Right ventricle myocardium inferior (tissue), 1 donor: ENCODE data around the gene PRRC2B. TPM values are rescaled to one million over a fixed set of nuclear protein-coding genes. Genes with fewer than 3 reads are reported as not detected.
A peak's percentile ranks its signal among the peaks of the same experiment; 100 is the strongest.
"Not testable (repeated sequence)": the region's sequence is repeated elsewhere in the genome, so short reads cannot be mapped to it uniquely, and the experiment has no call there.

ENCODE experiments used
- ATAC-seq: fragments of 200-7000 bp; cut with Tn5 transposase; one replicate; pipeline ENCODE4 v1.9.1; 2020; ENCODE audit warnings: mild to moderate bottlenecking, moderate library complexity
- DNase-seq: peaks from one replicate; pipeline ENCODE4 v3.0.0; 2021; ENCODE audit errors: missing footprints
- intact Hi-C: fragments of 100-400 bp; cut with DNase I; formaldehyde crosslinking; loops from one replicate; pipeline ENCODE4 v1.11.0; 2022
- total RNA-seq: library from RNA; stranded (reverse); fragmentation: NEBNext Ultra II Directional; extraction: Animal tissue kit (Norgen Biotek cat#: 25700); gene quantifications from one replicate; pipeline ENCODE4 v1.2.1, GENCODE V29; 2021
- donor health status: DM: no; HTN: yes; CAD: no; lungs with severe emphysema.

Gene PRRC2B
- total RNA-seq, 1 donor from 2014 or later = 142 TPM

DNA sequence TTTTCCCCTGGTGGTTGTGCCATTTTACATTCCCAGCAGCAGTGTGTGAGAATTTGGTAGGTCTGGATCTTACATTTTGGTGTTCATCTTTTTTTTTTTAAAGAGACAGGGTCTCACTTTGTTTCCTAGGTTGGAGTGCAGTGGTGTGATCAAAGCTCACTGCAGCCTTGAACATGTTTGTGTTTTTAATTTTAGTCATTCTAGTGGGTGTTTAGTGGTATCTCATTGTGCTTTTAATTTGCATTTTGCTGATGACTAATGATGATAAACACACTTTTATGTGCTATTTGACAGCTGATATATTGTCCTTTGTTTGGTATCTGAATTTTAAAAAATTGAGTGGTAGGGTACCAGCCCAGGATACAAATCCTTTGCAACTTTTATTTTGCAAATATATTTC is 55.4 kb downstream of the PRRC2B start:
- intact Hi-C loops = no loop called here
- ATAC-seq = no peak
- DNase-seq = no peak

DNA sequence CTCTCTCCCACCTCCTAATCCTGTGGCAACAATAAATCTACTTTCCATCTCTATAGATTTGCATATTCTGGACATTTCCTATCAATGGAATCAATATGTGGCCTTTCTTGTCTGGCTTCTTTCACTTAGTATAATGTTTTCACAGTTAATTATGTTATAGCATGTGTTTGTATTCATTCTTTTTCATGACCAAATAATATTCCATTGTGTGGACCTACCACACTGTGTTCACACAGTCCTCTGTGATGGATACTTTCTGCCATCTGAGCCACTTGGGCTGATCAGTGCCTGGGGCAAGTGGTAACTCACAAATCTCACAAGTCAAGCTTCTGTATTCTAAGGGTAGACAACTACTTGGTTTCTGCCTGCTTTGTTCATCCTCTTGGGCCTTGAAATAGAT is 60.1 kb downstream of the PRRC2B start:
- DNase-seq (no peak), ATAC-seq (no peak)
- intact Hi-C loops = no loop called here

DNA sequence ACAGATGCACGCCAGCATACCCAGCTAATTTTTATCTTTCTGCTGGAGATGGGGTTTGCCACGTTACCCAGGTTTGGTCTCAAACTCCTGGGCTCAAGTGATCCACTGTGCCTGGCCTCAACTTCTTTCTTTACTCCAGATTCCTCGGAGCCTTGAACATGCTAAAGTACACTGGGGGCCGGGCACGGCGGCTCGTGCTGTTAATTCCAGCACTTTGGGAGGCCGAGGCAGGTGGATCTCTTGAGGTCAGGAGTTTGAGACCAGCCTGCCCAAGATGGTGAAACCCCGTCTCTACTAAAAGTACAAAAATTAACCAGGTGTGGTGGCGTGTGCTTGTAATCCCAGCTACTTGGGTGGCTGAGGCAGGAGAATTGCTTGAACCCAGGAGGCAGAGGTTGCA is 61.8 kb downstream of the PRRC2B start:
- ATAC-seq, DNase-seq, intact Hi-C loops: not testable (repeated sequence)

DNA sequence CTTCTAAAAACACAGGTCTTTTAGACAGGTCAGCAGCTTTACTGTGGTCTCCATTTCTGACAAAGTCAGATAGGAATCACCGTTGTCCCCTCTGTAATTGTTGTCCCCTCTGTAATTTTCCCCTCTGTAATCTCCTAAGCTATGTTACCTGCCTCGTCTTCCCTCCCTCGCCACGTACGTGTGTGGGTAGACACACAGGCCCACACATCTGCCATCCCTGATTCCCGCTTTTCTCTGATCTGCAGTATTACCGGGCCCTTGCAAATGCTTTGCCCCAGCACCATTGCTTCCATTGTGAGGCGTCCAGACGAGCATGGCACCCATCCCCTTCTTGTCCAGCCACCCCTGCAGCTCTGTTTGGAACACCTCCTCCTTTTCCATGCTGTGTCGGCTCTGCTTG is 63.9 kb downstream of the PRRC2B start:
- ATAC-seq (no peak), DNase-seq (no peak)
- intact Hi-C loops = no loop called here

DNA sequence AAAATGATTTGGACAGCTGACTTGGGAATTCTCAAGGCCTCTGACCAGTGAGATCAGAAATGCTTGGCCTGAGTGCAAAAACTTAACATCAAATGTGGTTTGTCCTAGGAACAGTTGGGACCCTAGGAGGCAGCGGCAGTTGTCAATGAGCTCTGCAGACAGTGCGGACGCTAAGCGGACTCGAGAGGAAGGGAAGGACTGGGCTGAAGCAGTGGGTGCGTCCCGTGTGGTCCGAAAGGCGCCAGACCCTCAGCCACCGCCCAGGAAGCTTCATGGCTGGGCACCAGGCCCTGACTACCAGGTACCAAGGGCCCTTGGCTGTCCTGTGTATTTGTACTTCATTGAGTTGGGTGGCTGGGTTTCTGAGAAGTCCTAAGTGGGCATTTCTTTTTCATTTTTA is 65.2 kb downstream of the PRRC2B start:
- no peak for ATAC-seq
- intact Hi-C loops = no loop called here
- DNase-seq = no peak

DNA sequence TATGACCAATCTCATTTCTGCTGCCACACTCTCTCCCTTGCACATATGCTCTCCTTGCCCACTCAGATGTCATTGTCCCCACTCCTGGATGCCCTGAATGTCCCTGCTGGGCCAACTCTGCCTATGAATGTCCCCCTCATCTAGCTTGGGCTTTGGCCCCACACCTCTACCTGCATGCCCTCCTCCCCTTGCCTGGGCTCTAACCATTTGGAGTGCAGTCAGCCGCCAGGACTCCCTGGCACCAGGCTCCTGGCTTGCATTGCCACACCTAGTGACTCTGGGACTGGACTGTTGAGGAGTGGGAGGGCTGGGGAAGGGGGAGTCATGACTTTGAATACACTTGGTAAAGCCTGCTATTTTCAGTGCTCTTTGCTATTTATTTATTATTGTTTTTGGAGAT is 67.3 kb downstream of the PRRC2B start:
- DNase-seq = no peak
- no peak for ATAC-seq
- intact Hi-C loops = no loop called here

DNA sequence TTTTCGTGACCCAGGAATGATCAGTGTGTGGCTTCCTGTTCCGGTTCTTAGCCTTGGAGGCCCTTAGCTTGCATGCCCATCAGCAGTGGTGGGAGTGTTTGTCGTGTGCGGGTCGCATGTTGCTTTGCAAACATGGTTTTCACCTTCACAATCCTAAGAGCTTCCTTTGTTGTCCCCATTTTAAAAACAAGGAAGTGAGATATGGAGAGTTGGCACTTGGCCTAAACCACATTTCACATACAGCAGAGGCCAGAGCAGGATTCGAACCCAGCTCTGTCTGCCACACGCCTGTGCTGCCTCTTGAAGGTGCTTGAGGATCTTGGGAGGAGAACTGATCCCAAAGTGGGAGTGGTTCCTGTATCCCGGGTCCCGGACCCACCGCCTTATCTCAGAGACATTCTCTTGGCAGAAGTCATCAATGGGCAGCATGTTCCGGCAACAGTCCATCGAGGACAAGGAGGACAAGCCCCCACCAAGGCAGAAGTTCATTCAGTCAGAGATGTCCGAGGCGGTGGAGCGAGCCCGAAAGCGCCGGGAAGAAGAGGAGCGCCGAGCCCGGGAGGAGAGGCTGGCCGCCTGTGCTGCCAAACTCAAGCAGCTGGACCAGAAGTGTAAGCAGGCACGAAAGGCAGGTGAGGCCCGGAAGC is 70.6 kb downstream of the PRRC2B start:
- intact Hi-C loops = no loop called here
- no peak for DNase-seq
- ATAC-seq = no peak

DNA sequence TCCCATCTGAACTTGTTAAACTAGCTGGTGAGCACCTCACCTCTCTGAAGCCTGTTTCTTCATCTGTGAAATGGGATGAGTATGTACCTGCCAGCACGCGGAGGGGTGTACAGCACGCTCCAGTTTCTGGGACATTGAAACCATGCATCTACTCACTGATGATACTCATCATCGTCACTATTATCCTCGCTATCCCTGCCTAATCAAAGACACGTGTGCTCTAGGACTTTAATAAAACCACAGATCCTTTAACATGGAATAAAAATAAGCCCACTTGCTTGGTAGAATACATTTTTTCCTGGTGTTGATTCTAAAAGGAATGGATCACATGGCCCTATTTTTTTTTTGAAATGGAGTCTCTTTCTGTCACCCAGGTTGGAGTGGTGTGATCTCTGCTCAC is 71.5 kb downstream of the PRRC2B start:
- intact Hi-C loops = loop anchor here (5.0 kb wide), 1 partner anchor 33 kb away; no protein-coding TSS in a partner anchor
- no peak for ATAC-seq

DNA sequence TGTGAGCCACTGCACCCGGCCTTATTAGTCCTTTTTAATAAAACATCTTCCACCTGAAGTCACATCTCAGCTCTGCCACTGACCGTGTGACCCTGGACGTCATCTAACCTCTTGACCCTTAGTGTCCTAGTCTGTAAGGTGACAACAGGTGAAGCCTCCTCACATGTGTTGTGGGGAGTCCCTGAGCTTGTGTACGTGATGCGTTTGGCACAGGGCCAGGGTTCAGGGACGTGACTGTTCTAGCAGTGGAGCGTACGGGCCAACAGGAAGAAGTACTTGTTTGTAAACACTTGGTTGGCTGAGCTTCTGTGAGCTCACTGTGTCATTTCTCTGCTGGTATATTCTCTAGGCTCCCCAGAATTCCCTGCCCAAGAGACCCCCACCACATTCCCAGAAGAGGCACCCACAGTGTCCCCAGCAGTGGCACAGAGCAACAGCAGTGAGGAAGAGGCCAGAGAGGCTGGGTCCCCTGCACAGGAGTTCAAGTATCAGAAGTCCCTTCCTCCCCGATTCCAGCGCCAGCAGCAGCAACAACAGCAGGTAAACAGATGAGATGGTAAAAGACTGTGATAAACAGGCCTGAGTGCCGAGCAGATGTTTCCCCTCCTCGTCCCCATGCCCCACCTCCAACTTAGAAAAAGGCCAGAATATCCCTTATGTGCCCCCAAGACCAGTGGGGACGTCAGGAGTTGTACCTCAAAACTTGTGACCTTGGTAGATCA is 73.5 kb downstream of the PRRC2B start:
- intact Hi-C loops = loop anchor here (5.0 kb wide), 1 partner anchor 35 kb away; no protein-coding TSS in a partner anchor
- DNase-seq = no peak
- no peak for ATAC-seq

More for the DNA sequence above, 71.5 kb downstream of the PRRC2B start:
- no peak for DNase-seq

DNA sequence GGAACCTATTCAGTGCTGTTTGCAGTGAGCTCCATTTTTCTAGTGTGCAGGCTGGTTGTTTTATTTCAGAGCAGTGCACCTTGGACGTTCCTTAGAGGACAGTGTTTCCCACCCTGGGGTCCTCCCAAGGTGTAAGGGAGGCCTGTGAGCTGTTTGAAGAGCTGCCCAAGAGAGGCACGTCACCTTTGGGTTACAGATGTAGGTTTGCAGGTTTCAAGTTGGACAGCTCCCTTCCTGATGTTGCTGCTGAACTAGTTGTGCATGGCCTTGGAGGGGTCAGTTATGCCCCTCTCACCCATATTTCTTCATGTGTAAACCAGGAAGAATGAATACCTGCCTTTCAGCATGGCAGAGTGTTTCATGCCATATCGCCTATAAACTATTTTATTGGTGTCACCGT is 74.1 kb downstream of the PRRC2B start:
- intact Hi-C loops = loop anchor here (5.0 kb wide), 1 partner anchor 36 kb away; no protein-coding TSS in a partner anchor
- DNase-seq (no peak), ATAC-seq (no peak)

DNA sequence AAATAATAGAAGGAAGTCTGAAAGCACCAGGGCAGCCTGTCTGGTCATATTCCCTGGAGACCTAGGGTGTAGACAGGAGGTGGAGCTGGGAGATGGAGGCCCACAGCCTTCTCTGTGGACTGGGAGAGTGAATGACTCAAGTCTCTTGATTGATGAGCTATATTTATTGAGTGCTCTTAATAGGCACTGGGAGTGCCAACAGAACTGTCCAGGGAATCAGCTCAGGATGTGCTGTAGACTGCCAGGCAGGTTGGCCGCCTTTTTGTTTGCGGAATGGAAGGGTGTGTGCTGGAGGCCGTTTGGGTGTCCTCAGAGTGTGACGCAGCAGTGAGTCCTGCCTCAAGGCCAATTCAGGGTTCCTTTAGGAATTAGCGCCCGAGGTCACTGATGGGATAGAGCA is 75.5 kb downstream of the PRRC2B start:
- no peak for ATAC-seq

DNA sequence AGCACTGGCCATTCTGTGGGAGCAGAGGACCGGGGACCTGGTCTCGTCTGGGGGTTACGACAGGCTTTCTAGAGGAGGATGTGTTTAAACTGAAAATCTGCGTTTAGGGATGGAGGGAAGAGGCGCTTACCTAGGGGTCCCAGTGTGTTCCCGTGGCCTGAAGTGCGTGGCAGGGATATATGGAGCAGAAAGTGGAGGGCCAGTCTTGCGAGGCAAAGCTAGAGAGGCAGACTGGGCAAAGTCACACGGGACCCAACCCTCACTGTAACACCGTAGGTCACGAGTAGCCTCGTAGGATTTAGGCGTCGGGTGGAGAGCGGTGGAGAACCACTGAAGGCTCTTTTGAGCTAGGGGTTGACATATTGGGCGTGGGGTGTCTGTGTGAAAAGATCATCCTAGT is 76.1 kb downstream of the PRRC2B start:
- ATAC-seq (no peak), DNase-seq (no peak)
- intact Hi-C loops = loop anchor here (5.0 kb wide), 1 partner anchor 38 kb away; no protein-coding TSS in a partner anchor

More for the DNA sequence above, 75.5 kb downstream of the PRRC2B start:
- intact Hi-C loops = loop anchor here (5.0 kb wide), 1 partner anchor 37 kb away; no protein-coding TSS in a partner anchor
- DNase-seq = no peak

DNA sequence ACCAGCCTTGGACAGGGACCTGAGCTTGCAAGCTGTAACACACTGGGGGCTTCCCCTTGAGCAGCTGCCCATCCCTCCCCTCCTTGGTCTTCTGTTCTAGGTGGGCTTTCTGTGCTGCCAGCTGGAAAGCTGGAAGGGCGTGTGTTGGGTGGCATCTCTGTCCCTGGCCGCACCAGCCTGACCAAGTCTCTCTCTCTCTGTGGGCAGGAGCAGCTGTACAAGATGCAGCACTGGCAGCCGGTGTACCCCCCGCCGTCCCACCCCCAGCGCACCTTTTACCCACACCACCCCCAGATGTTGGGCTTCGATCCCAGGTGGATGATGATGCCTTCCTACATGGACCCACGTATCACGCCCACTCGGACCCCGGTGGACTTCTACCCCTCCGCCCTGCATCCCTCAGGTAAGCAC is 76.7 kb downstream of the PRRC2B start:
- no peak for DNase-seq
- ATAC-seq = no peak
- intact Hi-C loops = no loop called here

DNA sequence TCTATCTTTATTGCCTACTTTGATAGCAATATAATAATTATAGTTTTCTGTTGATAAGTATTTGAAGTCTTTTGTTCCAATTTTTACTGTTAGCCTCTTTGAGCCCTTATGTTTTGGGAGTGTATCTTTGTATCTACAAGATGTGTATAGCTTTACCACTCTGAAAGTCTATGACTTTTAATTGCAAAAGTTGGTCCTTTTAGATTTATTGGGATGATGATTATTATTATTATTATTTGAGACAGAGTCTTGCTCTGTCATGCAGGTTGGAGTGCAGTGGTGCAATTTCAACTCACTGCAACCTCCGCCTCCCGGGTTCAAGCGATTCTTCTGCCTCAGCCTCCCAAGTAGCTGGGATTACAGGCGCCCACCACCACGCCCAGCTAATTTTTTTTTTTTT is 78.2 kb downstream of the PRRC2B start:
- ATAC-seq, intact Hi-C loops, DNase-seq: not testable (repeated sequence)

DNA sequence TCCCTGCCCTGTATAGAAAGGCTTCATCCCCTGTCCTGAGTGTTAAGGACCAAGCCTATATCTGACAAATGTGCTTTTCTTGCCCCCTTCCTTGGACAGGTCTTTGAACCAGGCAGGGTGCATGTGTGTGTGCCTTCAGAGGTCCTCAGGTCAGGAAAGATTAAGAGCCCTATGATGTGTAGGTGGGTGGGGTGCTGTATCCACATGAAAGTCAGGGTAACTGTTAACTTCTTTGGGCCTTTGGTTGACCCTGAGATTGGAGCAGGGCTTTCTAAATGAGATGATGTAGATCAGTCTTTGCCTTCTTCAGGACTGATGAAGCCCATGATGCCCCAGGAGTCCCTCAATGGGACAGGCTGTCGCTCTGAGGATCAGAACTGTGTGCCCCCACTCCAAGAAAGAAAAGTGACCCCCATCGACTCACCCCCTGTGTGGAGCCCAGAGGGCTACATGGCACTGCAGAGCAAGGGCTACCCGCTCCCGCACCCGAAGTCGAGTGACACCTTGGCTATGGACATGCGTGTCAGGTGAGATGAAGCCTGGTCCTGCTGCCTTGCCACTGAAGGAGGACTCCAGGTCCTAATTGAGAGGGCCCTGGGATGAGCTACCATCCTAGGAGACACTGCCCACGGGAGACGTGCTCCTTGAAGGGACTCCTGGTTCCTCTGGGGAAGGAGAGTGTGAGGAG is 79.5 kb downstream of the PRRC2B start:
- intact Hi-C loops = no loop called here
- no peak for ATAC-seq
- DNase-seq = no peak

DNA sequence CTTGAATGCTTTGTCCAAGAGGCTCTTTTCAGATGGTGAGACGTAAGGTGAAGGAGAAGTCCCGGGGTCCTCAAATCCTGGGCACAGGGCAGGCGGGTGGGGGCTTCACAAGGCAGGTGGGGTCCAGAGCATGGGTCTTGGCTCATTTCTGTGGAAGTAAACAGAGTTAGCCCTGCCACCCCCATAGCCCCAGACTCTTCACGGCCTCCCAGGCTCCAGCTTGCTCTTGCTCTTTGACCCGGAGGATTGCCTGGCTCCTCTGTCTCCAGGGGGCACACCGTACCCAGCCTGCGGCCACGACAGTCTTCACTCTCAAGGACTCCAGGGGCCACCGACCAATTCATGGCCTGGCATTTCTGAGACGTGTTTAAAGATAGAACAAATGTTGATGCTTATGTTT is 80.0 kb downstream of the PRRC2B start:
- ATAC-seq (no peak), DNase-seq (no peak)
- intact Hi-C loops = no loop called here

DNA sequence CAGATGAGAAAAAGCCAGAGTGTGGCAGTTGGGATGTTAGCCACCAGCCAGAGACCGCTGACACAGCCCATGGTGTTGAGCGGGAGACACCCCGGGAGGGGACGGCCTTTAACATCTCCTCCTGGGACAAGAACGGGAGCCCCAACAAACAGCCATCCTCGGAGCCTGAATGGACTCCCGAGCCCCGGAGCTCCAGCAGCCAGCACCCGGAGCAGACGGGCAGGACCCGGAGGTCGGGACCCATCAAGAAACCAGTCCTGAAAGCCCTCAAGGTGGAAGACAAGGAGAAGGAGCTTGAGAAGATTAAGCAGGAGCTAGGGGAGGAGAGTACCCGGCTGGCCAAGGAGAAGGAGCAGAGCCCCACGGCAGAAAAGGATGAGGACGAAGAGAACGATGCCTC is 80.8 kb downstream of the PRRC2B start:
- no peak for DNase-seq

DNA sequence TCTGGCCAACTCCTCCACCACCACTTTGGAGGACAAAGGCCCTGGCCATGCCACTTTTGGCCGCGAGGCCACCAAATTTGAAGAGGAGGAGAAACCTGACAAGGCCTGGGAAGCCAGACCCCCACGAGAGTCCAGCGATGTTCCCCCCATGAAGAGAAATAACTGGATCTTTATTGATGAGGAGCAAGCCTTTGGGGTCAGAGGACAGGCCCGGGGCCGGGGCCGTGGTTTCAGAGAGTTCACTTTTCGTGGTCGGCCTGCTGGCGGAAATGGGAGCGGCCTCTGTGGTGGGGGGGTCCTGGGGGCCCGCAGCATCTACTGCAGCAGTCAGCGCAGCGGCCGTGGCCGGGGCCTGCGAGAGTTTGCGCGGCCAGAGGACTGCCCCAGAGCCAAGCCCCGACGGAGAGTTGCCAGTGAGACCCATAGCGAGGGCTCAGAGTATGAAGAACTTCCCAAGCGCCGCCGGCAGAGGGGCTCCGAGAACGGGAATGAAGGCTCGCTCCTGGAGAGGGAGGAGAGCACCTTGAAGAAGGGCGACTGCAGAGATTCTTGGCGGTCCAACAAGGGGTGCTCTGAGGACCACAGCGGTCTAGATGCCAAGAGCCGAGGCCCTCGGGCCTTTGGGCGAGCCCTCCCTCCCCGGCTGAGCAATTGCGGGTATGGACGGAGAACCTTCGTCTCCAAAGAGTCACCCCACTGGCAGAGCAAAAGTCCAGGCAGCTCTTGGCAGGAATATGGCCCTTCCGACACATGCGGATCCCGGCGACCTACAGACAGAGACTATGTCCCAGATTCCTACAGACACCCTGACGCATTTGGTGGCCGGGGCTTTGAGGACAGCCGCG is 81.4 kb downstream of the PRRC2B start:
- intact Hi-C loops = loop anchor here (5.0 kb wide), 2 partner anchors 103 to 123 kb away; no protein-coding TSS in a partner anchor
- DNase-seq (no peak), ATAC-seq (peak; percentile 5)

More for the DNA sequence above, 80.8 kb downstream of the PRRC2B start:
- intact Hi-C loops = loop anchor here (5.0 kb wide), 2 partner anchors 102 to 122 kb away; no protein-coding TSS in a partner anchor
- no peak for ATAC-seq
